ENCODE measurements around the gene TACSTD2. TPM values are rescaled to one million over a fixed set of nuclear protein-coding genes. Genes with fewer than 3 reads are reported as not detected.
A peak's percentile ranks its signal among the peaks of the same experiment; 100 is the strongest.

The TACSTD2 gene
- total RNA-seq, 1 experiment from 2014 or later = 12.2 TPM

DNA sequence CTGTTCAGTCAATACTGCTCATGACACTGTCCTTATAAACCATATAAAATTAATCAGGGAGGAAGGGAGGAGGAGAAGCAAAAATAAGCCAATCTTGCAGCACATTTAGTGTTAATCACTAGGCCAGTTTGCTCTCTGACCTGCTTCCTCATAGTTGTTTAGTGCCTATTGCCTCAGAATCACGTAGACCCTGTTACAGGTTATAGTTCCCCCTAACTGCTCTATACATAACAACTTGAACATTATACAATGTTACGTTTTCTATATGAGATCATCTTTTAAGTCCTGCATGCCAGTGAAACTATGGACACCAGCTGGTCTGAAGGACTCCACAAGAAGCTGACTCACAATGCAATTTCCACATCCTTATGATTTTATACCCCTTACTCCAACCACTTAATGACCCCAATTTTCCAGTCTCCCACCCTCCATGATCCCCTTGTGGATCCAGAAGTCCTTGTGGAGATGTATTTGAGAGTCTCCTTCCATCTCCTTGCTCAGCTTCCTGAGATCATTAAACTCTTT lies 34.9 kb upstream of the TACSTD2 start:
- H3K9me2 ChIP-seq (ENCODE audit: insufficient read depth) = no peaks in the 10 kb centered on the region
- H2AFZ ChIP-seq (ENCODE audit: low read depth, low read length, poor library complexity, severe bottlenecking) = no peak overlapping the region
- no TSS peak for BruUV-seq (replicated peaks)
- no peak for DNase-seq (ENCODE audit: low read depth, low spot score)
- peaks cover 0 to 3% of the 10 kb centered on the region in 2 experiments; a peak in 2 of 4 replicates for H3K9me3 ChIP-seq (ENCODE audit: control insufficient read depth in 1 of 2, insufficient read depth in 1 of 2, low read depth in 1 of 2, low read length in 2 of 2)
- H3K79me2 ChIP-seq (ENCODE audit: insufficient read depth, low read length) = no peaks in the 10 kb centered on the region
- ChIA-PET POLR2A (no interaction called here), RAD21 (ENCODE audit: low non-redundant PET in 1 of 2, low total read pairs in 2 of 2, uncharacterized antibody in 2 of 2, unreplicated experiment in 2 of 2) (no interaction called here), CTCF (no interaction called here)
- no peak for ATAC-seq
- no peak overlapping the region for H3K9ac ChIP-seq (ENCODE audit: low read length)
- intact Hi-C loops (cut with micrococcal nuclease) = no loop called here
- no peak overlapping the region for H3K27ac ChIP-seq (ENCODE audit: low read depth, low read length)
- H3K4me1 ChIP-seq (ENCODE audit: control insufficient read depth in 1 of 2, insufficient read depth in 2 of 2, low read length in 2 of 2) = no peaks in the 10 kb centered on the region
- H3K27me3 ChIP-seq (ENCODE audit: insufficient read depth, low read length) = no peaks in the 10 kb centered on the region
- TF ChIP-seq CBX3 (IDR thresholded peaks at IDR 0.05; ENCODE audit: low read depth) = 0 out of 2 replicates have a peak, but pooled peaks have one; percentile 15
- TF ChIP-seq EZH2phosphoT487 (IDR thresholded peaks at IDR 0.05; ENCODE audit: borderline replicate concordance) = no peak
- H3K36me3 ChIP-seq (ENCODE audit: control insufficient read depth in 1 of 2, insufficient read depth in 2 of 2, low read length in 2 of 2) = no peaks in the 10 kb centered on the region
- H3K4me3 ChIP-seq (replicated peaks in 1 of 2; ENCODE audit: low read depth in 1 of 2, low read length in 2 of 2) = no peak overlapping the region
- no peak overlapping the region for H3K4me2 ChIP-seq (ENCODE audit: low read length)
- no peaks in the 10 kb centered on the region for H4K20me1 ChIP-seq (ENCODE audit: insufficient read depth)

- no peak overlapping the region for H3K4me2 ChIP-seq (ENCODE audit: low read length)
- no peaks in the 10 kb centered on the region for H3K4me1 ChIP-seq (ENCODE audit: control insufficient read depth in 1 of 2, insufficient read depth in 2 of 2, low read length in 2 of 2)
- H3K27me3 ChIP-seq (ENCODE audit: insufficient read depth, low read length) = no peaks in the 10 kb centered on the region
- RAD21 ChIA-PET (ENCODE audit: low non-redundant PET in 1 of 2, low total read pairs in 2 of 2, uncharacterized antibody in 2 of 2, unreplicated experiment in 2 of 2) = no interaction called here
- CTCF ChIA-PET = no interaction called here
- H3K9me2 ChIP-seq (ENCODE audit: insufficient read depth) = no peaks in the 10 kb centered on the region
- BruUV-seq (replicated peaks) = no TSS peak
- POLR2A ChIA-PET = no interaction called here
- no peak overlapping the region for H3K9ac ChIP-seq (ENCODE audit: low read length)
- no peak overlapping the region for H3K4me3 ChIP-seq (replicated peaks in 1 of 2; ENCODE audit: low read depth in 1 of 2, low read length in 2 of 2)
- ATAC-seq (no peak), DNase-seq (ENCODE audit: low read depth, low spot score) (no peak)
- no peaks in the 10 kb centered on the region for H3K36me3 ChIP-seq (ENCODE audit: control insufficient read depth in 1 of 2, insufficient read depth in 2 of 2, low read length in 2 of 2)
- H2AFZ ChIP-seq (ENCODE audit: low read depth, low read length, poor library complexity, severe bottlenecking) = no peak overlapping the region
- intact Hi-C loops (cut with micrococcal nuclease) = no loop called here
- no peaks in the 10 kb centered on the region for H3K79me2 ChIP-seq (ENCODE audit: insufficient read depth, low read length)
- TF ChIP-seq REST (IDR thresholded peaks at IDR 0.05; ENCODE audit: low read depth) (no peak), ZNF274 (IDR thresholded peaks at IDR 0.05; ENCODE audit: low read depth, low read length) (no peak), SIN3A (IDR thresholded peaks at IDR 0.05; ENCODE audit: low read depth) (no peak), ATF3 (IDR thresholded peaks at IDR 0.05) (no peak), CBX3 (IDR thresholded peaks at IDR 0.05; ENCODE audit: low read depth) (no peak), RAD21 (IDR thresholded peaks at IDR 0.05; ENCODE audit: low read depth) (no peak), TCF7L2 (IDR thresholded peaks at IDR 0.05; ENCODE audit: borderline replicate concordance, extremely low read depth, insufficient read depth, insufficient read length) (no peak), FOSL1 (IDR thresholded peaks at IDR 0.05; ENCODE audit: low read depth) (no peak), CTCF (IDR thresholded peaks at IDR 0.05 in 2 of 3, conservative IDR thresholded peaks at IDR 0.05 in 1 of 3; ENCODE audit: borderline replicate concordance in 1 of 3, insufficient read depth in 1 of 3, low read depth in 2 of 3, low read length in 2 of 3) (no peak)
- H3K9me3 ChIP-seq (ENCODE audit: control insufficient read depth in 1 of 2, insufficient read depth in 1 of 2, low read depth in 1 of 2, low read length in 2 of 2) = peaks cover 0 to 3% of the 10 kb centered on the region in 2 experiments; a peak in 2 of 4 replicates
- no peaks in the 10 kb centered on the region for H4K20me1 ChIP-seq (ENCODE audit: insufficient read depth)
- no peak overlapping the region for H3K27ac ChIP-seq (ENCODE audit: low read depth, low read length)
These were observed 31.9 kb upstream of the TACSTD2 start for GRCh38 chr1:58608945-58609344.
